ENCODE data around the gene ROBO1.

Gene ROBO1

DNA sequence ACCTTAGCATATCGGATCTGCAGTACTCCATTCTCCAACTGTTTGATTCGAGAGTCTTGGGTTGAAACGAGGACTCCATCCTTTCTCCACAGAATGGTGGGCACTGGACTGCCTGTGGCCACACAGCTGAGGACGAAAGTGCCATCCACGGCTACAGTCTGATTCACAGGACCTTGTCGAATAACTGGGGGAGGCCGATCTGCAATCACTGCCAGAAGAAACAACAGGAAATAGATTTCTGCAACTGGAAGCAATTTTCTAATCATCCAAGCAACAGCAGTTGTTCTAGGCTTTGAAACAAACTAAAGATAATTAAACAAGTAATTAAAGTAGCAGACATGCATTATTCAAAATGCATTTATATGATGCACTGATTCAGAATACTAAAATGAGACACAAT is 1097.7 kb downstream of the ROBO1 start:
- no peak overlapping the region for H3K4me2 ChIP-seq
- TF ChIP-seq Cebpa-rat (IDR thresholded peaks at IDR 0.05), result no peak
- H3K4me3 ChIP-seq, result no peak overlapping the region
- H3K36me3 ChIP-seq, result peaks cover 72% of the 10 kb centered on the region
- H4K20me1 ChIP-seq, result no peaks in the 10 kb centered on the region
- H3K27me3 ChIP-seq, result no peaks in the 10 kb centered on the region
- H3K27ac ChIP-seq, result no peak overlapping the region
- H3K9ac ChIP-seq, result no peak overlapping the region
- H3K9me3 ChIP-seq, result no peaks in the 10 kb centered on the region
- H3K4me1 ChIP-seq, result no peaks in the 10 kb centered on the region

DNA sequence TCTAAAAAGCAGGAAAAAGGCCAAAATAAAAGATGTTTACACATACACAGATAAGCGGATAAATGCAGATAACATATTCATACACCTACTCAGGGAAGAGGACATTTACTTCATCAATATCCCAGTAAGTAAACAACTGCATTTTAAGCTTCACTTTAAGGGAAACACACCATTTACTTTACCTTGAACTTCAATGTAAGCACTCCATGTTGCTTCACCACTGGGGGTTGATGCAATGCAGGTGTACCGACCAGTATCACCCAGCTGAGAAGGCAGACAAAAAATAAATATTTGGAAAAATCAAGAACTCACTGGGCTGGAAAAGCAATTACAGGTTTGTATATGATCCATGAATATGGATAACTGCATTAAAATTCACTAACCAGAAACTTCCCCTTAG is 1099.5 kb downstream of the ROBO1 start:
- H3K9ac ChIP-seq, result no peak overlapping the region
- no peaks in the 10 kb centered on the region for H4K20me1 ChIP-seq
- H3K36me3 ChIP-seq, result peaks cover 72% of the 10 kb centered on the region
- no peak for TF ChIP-seq Cebpa-rat (IDR thresholded peaks at IDR 0.05)
- no peaks in the 10 kb centered on the region for H3K9me3 ChIP-seq
- no peaks in the 10 kb centered on the region for H3K4me1 ChIP-seq
- no peaks in the 10 kb centered on the region for H3K27me3 ChIP-seq
- no peak overlapping the region for H3K4me3 ChIP-seq
- H3K27ac ChIP-seq, result no peak overlapping the region
- no peak overlapping the region for H3K4me2 ChIP-seq

DNA sequence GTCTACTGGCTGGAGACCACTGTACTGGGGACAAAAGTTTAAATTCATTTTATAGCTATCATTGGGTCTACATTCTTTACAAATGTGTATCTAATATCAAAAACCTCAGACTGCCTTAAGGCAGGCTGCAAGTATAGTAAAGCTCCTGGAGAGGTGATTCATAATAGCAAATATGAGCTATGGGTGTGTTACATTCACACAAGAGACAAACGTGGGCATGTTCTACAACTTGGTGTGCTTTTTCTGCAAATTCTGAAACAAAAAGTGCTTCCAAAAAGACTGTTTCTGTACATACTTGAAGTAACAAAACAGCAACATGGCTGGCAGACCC is 1101.4 kb downstream of the ROBO1 start:
- Histone ChIP-seq H3K9me3 (no peaks in the 10 kb centered on the region), H3K4me2 (no peak overlapping the region), H3K4me3 (no peak overlapping the region), H3K27ac (no peak overlapping the region), H4K20me1 (no peaks in the 10 kb centered on the region), H3K4me1 (no peaks in the 10 kb centered on the region), H3K36me3 (peaks cover 66% of the 10 kb centered on the region), H3K27me3 (no peaks in the 10 kb centered on the region), H3K9ac (no peak overlapping the region)
- no peak for TF ChIP-seq Cebpa-rat (IDR thresholded peaks at IDR 0.05)

DNA sequence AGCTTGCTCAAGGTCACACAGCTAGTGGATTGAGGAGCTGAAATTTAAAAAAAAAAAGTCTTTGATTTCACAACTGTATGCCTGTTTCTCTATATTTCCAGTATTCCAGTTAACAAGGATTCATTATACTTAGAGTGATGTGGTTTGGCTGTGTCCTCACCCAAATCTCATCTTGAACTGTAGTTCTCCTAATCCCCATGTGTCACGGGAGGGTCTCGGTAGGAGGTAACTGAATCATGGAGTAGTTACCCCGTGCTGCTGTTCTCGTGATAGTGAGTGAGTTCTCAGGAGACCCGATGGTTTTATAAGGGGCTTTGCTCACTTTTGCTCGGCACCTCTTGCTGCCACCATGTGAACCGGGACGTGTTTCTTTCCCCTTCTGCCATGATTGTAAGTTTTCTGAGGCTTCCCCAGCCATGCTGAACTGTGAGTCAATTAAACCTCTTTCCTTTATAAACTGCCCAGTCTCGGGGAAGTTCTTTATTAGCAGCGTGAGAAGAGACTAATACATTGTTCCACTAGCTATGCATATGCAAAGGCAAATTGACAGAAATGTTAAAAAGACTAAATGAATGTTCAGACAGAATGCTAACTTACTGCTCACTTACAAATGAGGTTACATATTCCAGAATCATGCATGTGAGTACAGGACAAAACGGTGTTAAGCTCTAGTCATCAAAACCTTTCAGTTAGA is 1101.9 kb downstream of the ROBO1 start:
- Histone ChIP-seq H3K4me2 (no peak overlapping the region), H3K4me1 (no peaks in the 10 kb centered on the region), H3K36me3 (peaks cover 66% of the 10 kb centered on the region), H3K9me3 (no peaks in the 10 kb centered on the region), H3K9ac (no peak overlapping the region), H3K27ac (no peak overlapping the region), H4K20me1 (no peaks in the 10 kb centered on the region), H3K27me3 (no peaks in the 10 kb centered on the region), H3K4me3 (no peak overlapping the region)
- TF ChIP-seq Cebpa-rat (IDR thresholded peaks at IDR 0.05), result no peak

DNA sequence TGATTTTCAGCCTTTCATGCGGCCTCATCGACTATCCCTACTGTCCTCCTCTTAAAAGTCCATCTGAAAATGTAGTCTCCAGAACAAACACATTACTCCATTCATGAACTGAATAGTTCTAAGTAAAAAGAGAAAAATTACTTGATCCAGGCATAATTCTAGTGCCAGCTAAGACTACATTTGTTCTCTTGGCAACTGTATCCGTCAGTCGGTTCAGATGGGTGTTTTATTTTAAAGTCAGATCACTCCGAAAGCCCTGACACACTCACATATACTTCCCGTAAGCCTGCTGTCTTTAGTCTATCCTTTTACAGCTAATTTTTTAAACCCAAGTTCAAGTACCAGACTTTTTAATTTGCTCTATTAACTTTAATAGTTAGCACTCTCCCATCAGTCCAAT is 1102.7 kb downstream of the ROBO1 start:
- Histone ChIP-seq H3K36me3 (peaks cover 58% of the 10 kb centered on the region), H3K27ac (no peak overlapping the region), H3K4me3 (no peak overlapping the region), H3K4me1 (no peaks in the 10 kb centered on the region), H3K27me3 (no peaks in the 10 kb centered on the region), H3K9me3 (no peaks in the 10 kb centered on the region), H3K4me2 (no peak overlapping the region), H3K9ac (no peak overlapping the region), H4K20me1 (no peaks in the 10 kb centered on the region)
- no peak for TF ChIP-seq Cebpa-rat (IDR thresholded peaks at IDR 0.05)

DNA sequence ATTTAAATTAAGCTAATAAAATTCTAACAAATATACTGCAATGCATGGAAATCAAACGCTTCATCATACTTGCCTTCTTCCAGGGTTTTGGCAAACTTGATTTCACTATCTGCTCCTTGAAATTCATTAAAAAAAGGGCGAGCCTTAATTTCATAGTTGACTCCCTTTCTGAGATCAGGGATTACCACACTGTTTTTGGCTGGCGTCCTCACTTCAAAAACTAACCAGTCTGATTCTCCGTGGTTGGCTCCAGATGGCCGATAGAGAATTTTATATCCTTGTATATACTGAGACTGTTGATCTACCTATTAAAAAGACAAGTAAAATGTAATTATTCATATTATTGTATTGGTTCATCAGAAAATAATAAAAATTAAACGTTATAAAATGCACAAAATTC is 1106.8 kb downstream of the ROBO1 start:
- Histone ChIP-seq H3K4me3 (no peak overlapping the region), H3K9me3 (no peaks in the 10 kb centered on the region), H3K4me1 (no peaks in the 10 kb centered on the region), H3K27ac (no peak overlapping the region), H3K9ac (no peak overlapping the region), H3K4me2 (no peak overlapping the region), H3K27me3 (no peaks in the 10 kb centered on the region), H4K20me1 (no peaks in the 10 kb centered on the region), H3K36me3 (peaks cover 48% of the 10 kb centered on the region)
- no peak for TF ChIP-seq Cebpa-rat (IDR thresholded peaks at IDR 0.05)

DNA sequence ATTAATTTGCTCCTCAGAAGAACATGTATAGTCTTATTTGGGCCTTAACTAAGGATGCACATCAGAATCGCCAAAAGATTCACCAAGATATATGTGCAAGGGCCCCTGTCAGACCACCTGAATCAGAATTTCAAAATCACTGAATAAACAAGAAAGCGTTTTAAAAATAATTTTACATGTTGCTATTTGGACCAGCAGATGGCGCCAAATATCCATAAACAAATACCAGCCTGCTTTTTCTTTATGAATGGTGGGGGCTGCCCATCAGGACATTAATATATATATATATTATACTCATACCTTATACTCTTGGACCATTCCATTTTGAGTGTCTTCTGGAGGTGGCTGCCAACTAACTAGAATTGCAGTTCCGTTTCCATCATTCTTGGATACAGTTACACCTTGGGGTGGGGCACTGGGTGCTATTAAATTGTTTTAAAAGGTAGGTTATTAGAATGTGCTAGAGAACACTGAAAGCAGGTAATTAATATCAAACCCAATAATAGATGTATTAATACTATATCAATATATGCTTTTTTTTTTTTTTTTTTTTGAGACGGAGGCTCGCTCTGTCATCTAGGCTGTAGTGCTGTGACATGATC is 1108.3 kb downstream of the ROBO1 start:
- Histone ChIP-seq H4K20me1 (no peaks in the 10 kb centered on the region), H3K4me3 (no peak overlapping the region), H3K36me3 (peaks cover 46% of the 10 kb centered on the region), H3K4me1 (no peaks in the 10 kb centered on the region), H3K27ac (no peak overlapping the region), H3K4me2 (no peak overlapping the region), H3K27me3 (no peaks in the 10 kb centered on the region), H3K9me3 (no peaks in the 10 kb centered on the region), H3K9ac (no peak overlapping the region)
- no peak for TF ChIP-seq Cebpa-rat (IDR thresholded peaks at IDR 0.05)

DNA sequence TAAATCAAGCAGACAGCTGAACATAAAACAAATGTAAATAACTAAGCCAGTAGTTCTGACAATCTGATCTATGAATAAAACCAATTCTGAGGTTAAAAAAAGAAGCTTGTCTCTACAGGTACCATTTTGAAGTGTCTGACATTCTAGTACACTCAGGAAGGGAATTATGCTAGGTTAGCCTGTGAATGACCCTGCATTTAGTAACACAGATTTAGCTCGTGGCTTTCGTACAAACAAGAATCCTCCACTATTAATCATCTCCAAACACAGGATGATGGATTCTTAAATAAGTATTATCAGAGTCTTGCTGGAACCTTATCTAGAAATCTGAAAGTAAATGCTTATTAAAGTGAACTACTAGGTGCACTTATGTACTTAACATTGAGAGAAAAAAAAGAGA is 1120.1 kb downstream of the ROBO1 start:
- H3K4me3 ChIP-seq, result no peak overlapping the region
- no peak overlapping the region for H3K27ac ChIP-seq
- peaks cover 46% of the 10 kb centered on the region for H3K36me3 ChIP-seq
- H3K4me1 ChIP-seq, result no peaks in the 10 kb centered on the region
- H3K4me2 ChIP-seq, result no peak overlapping the region
- no peak overlapping the region for H3K9ac ChIP-seq
- no peaks in the 10 kb centered on the region for H3K9me3 ChIP-seq
- no peaks in the 10 kb centered on the region for H3K27me3 ChIP-seq
- TF ChIP-seq Cebpa-rat (IDR thresholded peaks at IDR 0.05), result no peak
- H4K20me1 ChIP-seq, result no peaks in the 10 kb centered on the region

DNA sequence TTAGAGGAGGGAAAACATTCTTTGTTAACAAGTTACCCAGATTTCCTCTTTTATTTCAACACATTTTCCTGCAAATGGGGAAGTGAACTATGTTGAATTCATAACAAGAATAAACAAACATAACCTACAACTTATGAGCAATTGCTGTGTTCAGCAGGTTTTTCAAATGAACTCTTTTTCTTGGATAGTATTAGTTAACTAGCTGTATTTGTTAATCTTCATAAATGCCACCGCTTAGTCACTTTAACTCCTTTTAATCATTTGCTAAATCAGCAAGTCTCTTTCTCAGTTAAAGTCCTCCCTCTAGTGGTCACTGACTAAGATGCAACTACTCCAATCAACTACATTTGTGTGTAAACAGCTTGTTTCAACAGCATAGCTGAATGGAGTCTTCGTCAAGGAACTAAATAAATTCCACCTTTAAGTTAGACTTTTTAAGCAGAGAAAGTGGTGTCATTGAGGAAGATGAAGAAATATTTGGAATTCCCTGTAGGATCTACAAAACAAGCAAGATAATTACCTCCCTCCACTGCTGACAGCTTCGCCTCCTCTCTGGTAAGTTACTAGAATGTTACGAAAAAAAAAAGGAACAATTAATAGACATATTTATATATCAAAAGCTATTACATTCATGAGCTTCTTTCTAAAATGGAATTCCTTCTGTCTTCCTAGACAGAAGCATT is 1122.0 kb downstream of the ROBO1 start:
- H3K27me3 ChIP-seq, result no peaks in the 10 kb centered on the region
- no peak overlapping the region for H3K4me2 ChIP-seq
- H3K4me1 ChIP-seq, result no peaks in the 10 kb centered on the region
- H3K9me3 ChIP-seq, result no peaks in the 10 kb centered on the region
- H4K20me1 ChIP-seq, result no peaks in the 10 kb centered on the region
- H3K36me3 ChIP-seq, result peaks cover 41% of the 10 kb centered on the region
- no peak overlapping the region for H3K4me3 ChIP-seq
- TF ChIP-seq Cebpa-rat (IDR thresholded peaks at IDR 0.05), result no peak
- H3K9ac ChIP-seq, result no peak overlapping the region
- H3K27ac ChIP-seq, result no peak overlapping the region

DNA sequence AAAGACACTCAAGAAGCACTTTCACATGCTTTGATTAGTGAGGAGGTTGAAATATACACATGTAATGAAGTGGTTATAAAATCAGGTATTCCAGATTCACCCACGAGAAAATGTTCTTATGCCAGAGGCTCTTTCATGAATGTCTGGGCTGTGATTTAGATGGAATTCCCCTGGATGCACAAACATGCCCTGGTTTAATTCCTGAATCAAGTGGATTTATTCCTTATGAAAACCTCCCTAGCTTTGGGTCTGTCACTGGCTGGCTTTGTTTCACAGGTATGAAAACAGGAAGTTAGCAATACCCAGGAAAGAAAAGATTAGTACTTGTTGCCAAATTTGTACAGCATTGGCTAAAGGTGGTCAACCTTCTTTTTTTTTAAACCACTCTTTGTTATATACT is 1123.0 kb downstream of the ROBO1 start:
- H3K4me3 ChIP-seq, result no peak overlapping the region
- H3K9me3 ChIP-seq, result no peaks in the 10 kb centered on the region
- H4K20me1 ChIP-seq, result no peaks in the 10 kb centered on the region
- H3K27ac ChIP-seq, result no peak overlapping the region
- no peak for TF ChIP-seq Cebpa-rat (IDR thresholded peaks at IDR 0.05)
- no peaks in the 10 kb centered on the region for H3K4me1 ChIP-seq
- H3K27me3 ChIP-seq, result no peaks in the 10 kb centered on the region
- H3K36me3 ChIP-seq, result peaks cover 41% of the 10 kb centered on the region
- no peak overlapping the region for H3K9ac ChIP-seq
- H3K4me2 ChIP-seq, result no peak overlapping the region

Measured in BLaER1 (cell line).